ENCODE measurements around the gene SLC8A1. TPM values are rescaled to one million over a fixed set of nuclear protein-coding genes. Genes with fewer than 3 reads are reported as not detected.
A peak's percentile ranks its signal among the peaks of the same experiment; 100 is the strongest.

Gene SLC8A1
- total and polyA plus RNA-seq, 7 donors, result 0.20 to 4.9 (median 2.3) TPM

- H3K9me3 ChIP-seq, result no peaks in the 10 kb centered on the region
- no peaks in the 10 kb centered on the region for H3K4me1 ChIP-seq
- intact Hi-C loops (cut with DNase I), result no loop called here
- ATAC-seq, result no peak
- 86 to 89% (median 88%) methylated on average over 2 of the region's 2 CpGs for WGBS, 3 donors
- no peaks in the 10 kb centered on the region for H3K27me3 ChIP-seq (ENCODE audit: insufficient read depth in 3 of 3, low read length in 2 of 3)
- no peak overlapping the region for H3K27ac ChIP-seq
- DNase-seq, result no peak
- TF ChIP-seq CTCF (IDR thresholded peaks at IDR 0.05), result no peak
- no peak overlapping the region for H3K4me3 ChIP-seq
- no peaks in the 10 kb centered on the region for H3K36me3 ChIP-seq (ENCODE audit: insufficient read depth in 1 of 2, low read depth in 1 of 2)
These were observed 55.8 kb downstream of the SLC8A1 start for GRCh38 chr2:40396124-40396523.

GRCh38 chr2:40395169-40396073 is 56.5 kb downstream of the SLC8A1 start:
- H3K4me3 ChIP-seq, result no peak overlapping the region
- no peaks in the 10 kb centered on the region for H3K9me3 ChIP-seq
- DNase-seq (no peak), ATAC-seq (no peak)
- peaks cover 0 to 2% (median 0%) of the 10 kb centered on the region in 3 donors for H3K27me3 ChIP-seq (ENCODE audit: insufficient read depth in 3 of 3, low read length in 2 of 3)
- no peaks in the 10 kb centered on the region for H3K4me1 ChIP-seq
- no peak overlapping the region for H3K27ac ChIP-seq
- WGBS, 3 donors, result 67 to 78% (median 70%) methylated on average over 4 of the region's 4 CpGs
- no peaks in the 10 kb centered on the region for H3K36me3 ChIP-seq (ENCODE audit: insufficient read depth in 1 of 2, low read depth in 1 of 2)
- intact Hi-C loops (cut with DNase I), result no loop called here
- TF ChIP-seq CTCF (IDR thresholded peaks at IDR 0.05), result no peak

GRCh38 chr2:40394597-40394996 is 57.3 kb downstream of the SLC8A1 start:
- ATAC-seq, result peak in 1 of 4 donors; percentile 12
- no peak for TF ChIP-seq CTCF (IDR thresholded peaks at IDR 0.05)
- intact Hi-C loops (cut with DNase I), result no loop called here
- Histone ChIP-seq H3K9me3 (no peaks in the 10 kb centered on the region), H3K4me3 (no peak overlapping the region), H3K27ac (no peak overlapping the region), H3K4me1 (no peaks in the 10 kb centered on the region), H3K36me3 (ENCODE audit: insufficient read depth in 1 of 2, low read depth in 1 of 2) (no peaks in the 10 kb centered on the region), H3K27me3 (ENCODE audit: insufficient read depth in 3 of 3, low read length in 2 of 3) (peaks cover 0 to 2% (median 0%) of the 10 kb centered on the region in 3 donors)
- 31 to 41% (median 39%) methylated on average over 1 of the region's 1 CpG for WGBS, 3 donors
- DNase-seq, result no peak

- Histone ChIP-seq H3K27ac (no peak overlapping the region), H3K4me1 (no peaks in the 10 kb centered on the region), H3K36me3 (ENCODE audit: insufficient read depth in 1 of 2, low read depth in 1 of 2) (no peaks in the 10 kb centered on the region), H3K27me3 (ENCODE audit: insufficient read depth in 3 of 3, low read length in 2 of 3) (peaks cover 0 to 2% (median 0%) of the 10 kb centered on the region in 3 donors), H3K4me3 (no peak overlapping the region), H3K9me3 (no peaks in the 10 kb centered on the region)
- intact Hi-C loops (cut with DNase I), result no loop called here
- DNase-seq, result no peak
- WGBS, 3 donors, result 76 to 91% (median 86%) methylated on average over 4 of the region's 4 CpGs
- TF ChIP-seq CTCF (IDR thresholded peaks at IDR 0.05), result no peak
- no peak for ATAC-seq
These were observed 57.9 kb downstream of the SLC8A1 start for GRCh38 chr2:40394031-40394430.

All from psoas muscle (tissue), 8 donors.